Measurements from ENCODE around the gene CEACAM1.
"Not testable (repeated sequence)": the region's sequence is repeated elsewhere in the genome, so short reads cannot be mapped to it uniquely, and the experiment has no call there.

The CEACAM1 gene

DNA sequence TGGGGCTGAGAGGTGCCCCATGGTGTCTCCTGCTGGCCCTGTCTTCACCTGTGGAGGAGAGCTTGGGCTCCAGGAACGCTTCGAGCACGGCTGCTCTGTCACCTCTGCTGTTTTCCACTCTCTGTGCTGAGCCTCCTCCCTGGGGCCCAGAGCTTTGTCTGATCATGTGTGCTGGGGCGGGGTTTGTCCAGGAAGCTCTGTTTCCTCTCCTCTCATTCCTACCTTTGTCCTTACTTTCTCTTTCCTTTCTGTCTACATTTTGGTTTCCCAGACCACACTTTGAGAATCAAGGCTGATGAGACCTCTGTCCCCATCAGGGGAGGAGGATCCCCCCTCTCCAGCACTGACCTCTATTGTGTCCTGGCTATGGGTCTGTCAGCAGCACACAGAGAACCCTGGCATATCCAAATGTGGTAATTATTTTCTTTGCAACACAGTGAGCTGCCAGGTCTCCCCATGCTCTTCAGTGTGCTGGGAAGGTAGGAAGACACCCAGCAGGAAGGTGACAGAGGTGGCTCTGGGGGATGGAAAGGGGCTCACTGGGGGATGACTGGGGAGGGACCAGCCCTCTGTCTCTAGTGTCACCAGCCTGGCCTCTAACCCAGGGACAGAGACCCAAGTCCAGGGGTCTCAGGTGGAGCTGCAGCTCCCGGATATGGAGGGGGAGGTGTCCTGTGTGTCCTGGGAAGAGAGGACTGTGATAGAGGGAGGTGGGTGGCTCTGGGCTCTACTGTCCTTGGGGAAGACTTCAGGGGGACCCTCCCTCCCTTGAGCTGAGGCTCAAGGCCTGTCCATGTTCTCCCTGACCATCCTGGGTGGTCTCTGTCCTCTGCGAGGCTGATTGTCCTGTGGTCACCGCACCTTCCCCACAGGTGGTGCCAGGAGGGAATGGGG lies at the start of gene CEACAM1:
CEACAM1 (minus strand) TSS at position 128 of the 894 bp plus-strand sequence; CDS start at position 21, 107 bp downstream.
- DNase-seq: peak; percentile 66

DNA sequence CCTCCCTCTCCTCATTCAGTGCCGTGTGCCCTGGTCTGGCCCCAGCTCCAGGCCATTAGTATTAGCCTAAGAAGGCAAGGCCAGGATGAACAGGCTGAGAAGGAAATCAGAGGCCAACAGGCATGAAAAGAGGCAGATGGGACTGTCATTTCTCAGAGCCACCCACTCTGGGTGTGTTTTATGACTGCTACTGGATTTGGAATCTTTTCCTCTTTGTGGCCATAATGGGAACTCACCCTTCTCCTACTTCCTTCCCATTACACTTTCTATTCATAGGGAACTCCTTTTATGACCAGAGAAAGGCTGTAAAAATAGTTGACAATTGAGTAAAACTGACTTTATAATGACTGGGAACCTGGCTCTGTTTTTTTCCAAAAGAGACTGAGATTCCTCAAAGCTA lies 48.7 kb upstream of the CEACAM1 start:
- no peak for DNase-seq

DNA sequence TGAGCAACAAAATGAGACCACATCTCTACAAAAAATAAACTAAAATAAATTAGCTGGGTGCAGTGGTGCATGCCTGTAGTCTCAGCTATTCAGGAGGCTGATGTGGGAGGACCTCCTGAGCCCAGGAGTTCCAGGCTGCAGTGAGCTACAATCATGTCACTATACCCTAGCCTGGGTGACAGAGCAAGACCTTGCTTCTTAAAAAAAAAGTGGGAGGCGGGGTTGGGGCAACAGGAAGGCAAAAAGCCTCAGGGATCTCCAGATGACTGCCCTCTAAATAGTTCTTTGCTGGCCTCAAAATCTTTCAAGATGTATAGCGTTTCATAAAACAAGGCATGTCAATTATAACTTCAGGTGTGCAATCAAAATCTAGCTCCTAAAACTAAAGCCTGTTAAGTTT lies 48.0 kb upstream of the CEACAM1 start:
- DNase-seq: no peak

DNA sequence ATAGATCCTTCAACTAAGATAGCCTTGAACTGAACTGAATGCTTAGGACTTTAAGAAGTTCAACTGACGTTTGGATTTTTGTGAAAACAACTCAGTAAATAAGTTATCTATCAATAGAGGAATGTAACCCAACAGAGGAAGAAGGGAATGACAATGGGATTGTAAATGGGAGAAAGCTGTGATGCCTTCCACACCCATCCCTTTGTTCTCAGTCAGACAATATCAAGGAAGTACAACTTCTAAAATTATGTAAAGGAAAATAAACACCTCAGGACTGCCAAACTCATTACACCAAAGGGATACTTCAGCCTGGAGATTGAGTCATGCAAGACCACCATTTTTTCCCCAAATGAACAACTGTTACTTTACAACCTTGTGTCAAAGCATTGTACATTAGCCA lies 45.4 kb upstream of the CEACAM1 start:
- DNase-seq: no peak

DNA sequence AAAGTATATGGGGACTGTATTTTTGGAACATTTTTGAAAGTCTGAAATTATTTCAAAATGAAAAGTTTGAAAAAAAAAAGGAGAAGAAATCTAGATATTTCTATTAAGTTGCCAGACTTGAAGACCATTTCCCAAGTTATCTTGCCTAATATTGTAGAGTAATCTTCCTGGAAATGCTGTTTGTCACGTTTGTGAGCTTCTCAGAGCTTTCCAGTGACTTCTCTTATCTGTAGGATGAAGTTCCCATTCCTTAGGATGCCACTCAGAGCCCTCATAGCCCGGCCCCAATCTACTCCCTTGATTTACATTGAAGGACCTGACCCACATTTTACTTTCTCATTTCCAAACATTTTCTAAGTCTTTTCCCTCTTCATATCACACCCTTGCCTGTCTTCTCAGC lies 42.8 kb upstream of the CEACAM1 start:
- no peak for DNase-seq

DNA sequence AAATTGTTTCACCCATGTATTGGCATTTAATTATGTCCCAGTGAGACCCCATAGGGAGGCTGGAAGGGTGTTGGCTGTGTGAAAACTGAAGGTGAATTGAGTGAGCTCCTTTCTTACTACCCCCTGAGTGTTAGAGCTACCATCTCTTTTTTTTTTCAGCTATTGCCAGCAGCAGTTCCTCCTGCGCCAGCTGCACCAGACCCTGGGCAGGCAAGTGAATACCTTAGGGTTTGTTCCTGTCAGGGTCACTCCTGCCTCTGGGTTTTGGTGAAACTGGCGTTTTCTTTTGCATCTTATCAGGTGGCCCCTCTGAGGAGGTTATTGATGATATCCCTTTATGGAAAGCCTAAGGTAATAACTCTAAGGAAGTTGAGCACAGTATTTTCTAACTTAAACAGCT lies 40.9 kb upstream of the CEACAM1 start:
- DNase-seq: no peak

DNA sequence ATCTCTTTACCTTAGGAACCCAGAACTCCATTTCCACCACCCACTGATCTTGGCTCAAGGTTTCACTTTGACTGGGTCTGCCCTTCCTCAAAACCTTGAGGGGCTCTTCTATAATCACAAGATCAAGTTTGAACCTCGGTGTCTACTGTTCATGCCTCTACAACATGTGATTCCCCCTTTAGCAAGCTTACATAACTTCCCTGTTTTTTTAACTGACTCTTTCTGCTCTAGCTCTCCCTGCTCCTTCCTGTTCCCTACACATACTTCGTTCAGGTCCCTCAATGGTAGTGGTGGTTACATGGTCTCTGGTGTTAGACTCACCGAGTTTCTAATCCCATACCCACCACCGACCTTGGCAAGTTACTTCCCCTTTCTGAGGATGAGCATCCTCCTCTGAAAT lies 39.7 kb upstream of the CEACAM1 start:
- no peak for DNase-seq

DNA sequence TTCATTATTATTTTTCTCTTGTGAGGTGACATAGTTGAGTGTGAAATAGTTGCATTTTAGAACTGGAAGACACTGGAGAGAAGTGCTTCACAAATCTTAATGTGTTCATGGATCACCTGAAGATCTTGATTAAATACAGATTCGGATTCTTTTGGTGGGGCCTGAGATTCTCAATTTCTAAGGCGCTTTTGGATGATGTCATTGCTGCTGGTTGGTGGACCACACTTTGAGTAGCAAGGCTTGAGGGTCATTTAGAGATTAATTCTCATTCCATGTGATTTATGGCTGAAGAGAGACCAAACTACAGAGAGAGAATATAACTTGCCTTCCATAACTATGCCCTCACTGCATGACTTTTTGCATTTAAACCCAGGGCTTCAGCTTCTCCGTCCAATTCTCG lies 39.3 kb upstream of the CEACAM1 start:
- DNase-seq: no peak

DNA sequence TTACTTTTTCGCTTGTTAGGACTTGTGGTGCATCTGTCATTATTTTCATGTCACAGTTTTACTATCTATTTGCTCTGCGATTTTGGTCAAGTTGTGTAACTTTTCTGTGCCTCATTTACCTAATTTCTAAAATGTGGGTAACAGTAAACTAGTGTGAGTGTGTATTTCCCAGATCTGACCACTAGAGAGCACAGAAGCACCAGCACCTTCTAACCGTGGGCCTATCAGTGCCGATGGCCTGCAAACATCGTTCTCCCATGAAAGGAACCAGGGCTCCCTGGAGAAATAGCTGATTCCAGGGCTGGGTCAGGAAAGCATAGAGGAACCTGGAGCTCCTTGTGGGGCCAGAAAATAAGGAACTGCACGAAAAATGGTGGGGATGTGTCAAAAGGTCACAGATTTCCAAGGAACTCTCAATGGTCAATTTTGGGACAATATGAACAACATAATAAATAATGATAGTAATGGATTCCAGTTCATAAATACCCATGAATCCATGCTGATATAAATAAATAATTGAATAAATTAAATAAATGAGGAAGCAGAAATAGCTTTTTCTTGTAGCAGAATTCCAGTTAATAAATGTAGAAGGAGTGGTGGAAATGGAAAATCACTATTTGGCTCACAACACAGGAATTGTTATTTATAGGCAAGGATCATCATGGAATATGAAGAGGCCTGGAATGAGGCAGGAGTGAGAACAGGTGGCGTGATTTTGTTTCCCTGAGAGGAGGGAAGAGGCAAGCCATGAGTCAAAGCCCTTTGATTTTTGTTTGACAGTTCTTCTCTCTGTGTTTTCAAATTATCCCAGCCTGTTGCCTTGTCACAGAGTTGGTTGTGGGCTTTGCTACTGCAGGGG lies 35.3 kb upstream of the CEACAM1 start:
- no peak for DNase-seq

DNA sequence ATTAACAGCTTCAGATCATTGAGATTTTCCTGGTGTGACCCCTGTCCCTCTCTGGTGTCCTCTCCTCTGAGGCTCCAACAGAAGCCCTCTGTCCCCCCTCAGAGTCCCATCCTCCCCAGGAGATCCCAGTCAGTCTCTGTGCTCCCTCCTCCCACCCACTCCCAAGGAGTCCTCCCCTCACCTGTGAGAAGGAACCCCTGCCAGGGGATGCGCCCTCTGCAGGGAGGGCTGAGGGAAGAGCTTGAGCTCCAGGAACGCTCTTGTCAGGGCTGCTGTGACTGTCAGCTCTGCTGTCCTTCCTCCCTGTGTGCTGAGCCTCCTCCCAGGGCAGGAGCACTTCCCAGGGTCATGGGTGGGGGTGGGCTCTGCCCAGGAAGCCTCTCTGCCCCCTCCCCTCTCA lies 33.2 kb upstream of the CEACAM1 start:
- no peak for DNase-seq

DNA sequence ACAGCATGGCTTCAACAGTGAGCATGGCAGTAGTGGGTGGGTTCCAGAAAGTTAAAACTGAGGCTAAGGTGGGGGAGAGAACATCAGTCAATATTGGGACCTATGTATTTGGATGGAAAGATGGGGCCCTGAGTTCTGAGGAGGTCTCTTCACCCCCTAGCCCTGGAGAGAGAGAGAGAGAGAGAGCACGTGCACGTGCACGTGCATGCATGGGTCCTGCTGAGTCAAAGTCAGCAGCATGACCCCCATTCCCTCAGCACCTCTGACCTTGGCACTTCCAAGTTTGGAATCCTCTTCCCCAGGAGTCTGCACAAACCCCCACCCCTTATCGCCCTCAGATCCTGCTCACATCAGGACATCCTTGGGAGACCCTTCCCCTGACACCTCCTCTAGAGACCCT lies 32.5 kb upstream of the CEACAM1 start:
- no peak for DNase-seq

DNA sequence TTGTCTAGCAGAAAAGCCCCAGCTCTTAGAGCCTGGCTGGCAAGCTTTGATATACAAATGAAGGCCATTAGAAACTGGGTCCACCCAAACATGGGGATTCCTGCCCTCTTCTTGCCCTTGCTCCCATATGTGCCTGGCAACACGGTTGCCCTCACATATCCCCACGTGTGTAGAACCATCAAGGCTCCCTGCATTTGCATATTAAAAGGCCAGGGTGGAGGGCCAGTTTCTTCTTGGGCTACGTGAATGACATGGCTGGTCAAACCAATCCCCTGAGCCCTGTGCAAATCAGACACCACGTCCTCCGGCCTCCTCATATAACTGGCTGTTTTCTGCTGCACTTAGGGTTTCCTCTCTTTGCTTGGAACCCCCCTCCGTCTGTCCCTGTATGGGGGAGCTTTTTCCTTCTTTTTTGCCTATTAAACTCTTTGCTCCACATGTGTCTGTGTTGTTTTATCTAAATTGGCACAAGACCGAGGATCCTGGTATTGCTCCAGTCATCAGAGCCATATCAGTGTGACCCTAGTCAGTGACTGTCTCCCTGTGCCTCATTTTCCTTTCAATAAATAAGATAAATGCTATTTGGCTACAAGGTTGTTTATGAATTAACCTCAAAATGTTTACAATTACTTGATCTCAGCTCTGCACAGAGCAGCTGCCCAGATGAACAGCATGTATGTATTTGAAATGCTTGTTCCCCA lies 30.3 kb upstream of the CEACAM1 start:
- no peak for DNase-seq

DNA sequence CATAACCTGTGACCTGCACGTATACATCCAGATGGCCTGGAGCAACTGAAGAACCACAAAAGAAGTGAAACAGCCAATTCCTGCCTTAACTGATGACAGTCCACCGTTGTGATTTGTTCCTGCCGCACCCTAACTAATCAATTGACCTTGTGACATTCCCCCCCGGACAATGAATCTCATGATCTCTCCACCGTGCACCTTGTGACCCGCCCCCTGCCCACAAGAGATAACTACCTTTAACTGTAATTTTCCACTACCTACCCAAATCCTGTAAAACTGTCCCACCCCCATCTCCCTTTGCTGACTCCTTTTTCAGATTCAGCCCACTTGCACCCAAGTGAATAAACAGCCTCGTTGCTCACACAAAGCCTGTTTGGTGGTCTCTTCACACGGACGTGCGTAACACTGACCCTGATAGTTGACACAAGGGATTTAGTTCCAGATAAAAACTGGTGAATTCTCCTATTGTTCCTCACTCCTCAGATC lies 29.1 kb upstream of the CEACAM1 start:
- DNase-seq: not testable (repeated sequence)

DNA sequence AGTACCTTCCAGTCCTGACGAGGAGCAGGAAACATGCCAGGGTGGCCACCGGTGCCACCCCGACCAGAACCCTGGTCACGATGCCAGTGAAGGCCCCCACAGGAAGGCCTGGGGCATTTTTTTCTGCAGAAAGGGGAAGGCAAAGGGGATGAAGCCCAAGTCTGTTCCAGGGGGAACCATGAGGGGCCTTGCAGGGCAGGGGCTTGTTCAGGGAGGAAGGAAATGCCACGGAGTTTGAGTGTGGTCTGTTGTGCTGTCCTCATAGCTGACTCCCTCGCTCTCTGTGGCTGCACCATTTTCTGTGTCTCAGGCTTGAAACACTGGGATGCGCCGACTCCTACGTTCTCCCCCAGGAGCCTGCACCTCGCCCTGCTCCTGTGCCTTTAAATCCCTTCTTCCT lies 27.5 kb upstream of the CEACAM1 start:
- no peak for DNase-seq

DNA sequence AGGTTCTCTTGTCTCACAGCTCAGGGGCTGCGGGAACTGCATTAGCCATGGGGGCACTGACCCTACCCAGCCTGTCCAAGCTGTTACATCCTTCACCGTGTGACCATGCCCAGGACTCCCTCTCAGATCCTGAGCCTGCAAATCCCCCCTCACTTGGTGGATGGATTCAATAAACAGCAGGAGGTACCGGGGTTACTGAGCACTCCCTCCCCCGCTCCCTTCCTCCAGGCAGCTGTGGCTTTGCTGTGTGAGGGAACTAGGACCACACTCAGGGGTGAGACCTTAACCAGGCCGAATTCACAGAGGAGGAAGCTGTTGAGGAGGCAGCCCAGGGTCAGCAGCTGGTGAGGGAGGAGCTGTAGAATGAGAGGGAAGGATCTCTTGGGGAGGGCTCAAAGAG lies 27.0 kb upstream of the CEACAM1 start:
- no peak for DNase-seq

DNA sequence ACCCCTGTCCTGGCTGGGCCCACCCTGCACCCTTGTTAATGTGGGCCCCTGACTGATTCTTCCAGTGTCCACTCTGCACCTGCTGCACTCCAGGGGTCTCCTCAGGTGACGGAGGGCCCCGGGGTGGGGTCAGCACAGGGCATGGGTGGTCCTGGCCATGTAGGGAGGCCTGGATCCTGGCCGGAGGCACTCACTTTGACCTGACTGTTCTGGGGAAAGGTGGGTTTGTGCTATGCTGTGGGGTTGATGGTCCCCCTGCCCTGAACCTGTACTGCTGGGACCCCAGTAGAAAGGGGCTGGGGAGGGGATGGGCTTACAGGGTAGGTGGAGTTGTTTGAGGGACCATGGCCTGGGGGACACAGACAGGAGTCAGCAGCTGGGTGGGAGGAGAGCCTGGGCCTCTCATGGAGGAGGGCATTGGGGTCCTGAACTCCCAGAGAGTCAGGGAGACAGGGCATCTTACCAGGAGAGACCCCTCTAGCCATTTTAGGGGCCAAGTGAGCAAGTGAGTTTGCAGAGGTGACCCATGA lies 25.8 kb upstream of the CEACAM1 start:
- peak; percentile 29 for DNase-seq

DNA sequence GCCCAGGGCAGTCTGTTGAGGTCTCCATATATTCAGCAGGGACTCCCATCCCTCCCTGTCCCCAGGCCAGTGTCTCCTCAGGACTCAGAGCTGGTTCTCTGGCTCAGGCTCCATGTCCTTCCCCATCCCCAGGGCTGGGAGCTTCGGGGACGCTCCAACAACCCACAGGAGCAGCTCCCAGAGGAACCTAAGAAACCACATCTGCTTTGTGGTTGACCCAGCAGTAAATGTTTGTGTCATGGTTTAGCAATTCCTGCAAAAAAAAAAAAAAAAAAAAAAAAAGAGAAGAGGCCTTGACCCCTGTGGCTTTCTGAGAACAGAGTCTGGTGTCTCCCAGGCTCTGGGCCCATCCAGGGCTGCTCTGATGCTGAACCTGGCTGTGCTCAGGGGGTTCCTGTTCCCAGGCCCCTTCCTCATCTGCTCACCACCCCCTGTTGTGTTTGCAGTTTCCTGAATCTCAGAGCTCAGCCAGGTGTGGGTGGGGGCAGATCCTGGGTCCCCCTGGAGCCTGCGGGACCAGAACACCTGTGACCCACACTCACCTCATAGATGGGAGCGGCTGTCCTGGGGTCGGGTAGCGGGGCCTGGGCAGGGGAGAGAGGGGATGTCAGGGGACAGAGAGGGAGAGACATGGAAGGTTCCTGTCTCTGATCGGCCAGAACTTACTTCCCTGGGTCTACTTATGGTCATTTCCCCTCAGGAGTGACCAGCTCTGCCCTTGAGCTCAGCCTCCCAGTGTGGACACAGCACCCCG lies 25.2 kb upstream of the CEACAM1 start:
- peak; percentile 40 for DNase-seq

DNA sequence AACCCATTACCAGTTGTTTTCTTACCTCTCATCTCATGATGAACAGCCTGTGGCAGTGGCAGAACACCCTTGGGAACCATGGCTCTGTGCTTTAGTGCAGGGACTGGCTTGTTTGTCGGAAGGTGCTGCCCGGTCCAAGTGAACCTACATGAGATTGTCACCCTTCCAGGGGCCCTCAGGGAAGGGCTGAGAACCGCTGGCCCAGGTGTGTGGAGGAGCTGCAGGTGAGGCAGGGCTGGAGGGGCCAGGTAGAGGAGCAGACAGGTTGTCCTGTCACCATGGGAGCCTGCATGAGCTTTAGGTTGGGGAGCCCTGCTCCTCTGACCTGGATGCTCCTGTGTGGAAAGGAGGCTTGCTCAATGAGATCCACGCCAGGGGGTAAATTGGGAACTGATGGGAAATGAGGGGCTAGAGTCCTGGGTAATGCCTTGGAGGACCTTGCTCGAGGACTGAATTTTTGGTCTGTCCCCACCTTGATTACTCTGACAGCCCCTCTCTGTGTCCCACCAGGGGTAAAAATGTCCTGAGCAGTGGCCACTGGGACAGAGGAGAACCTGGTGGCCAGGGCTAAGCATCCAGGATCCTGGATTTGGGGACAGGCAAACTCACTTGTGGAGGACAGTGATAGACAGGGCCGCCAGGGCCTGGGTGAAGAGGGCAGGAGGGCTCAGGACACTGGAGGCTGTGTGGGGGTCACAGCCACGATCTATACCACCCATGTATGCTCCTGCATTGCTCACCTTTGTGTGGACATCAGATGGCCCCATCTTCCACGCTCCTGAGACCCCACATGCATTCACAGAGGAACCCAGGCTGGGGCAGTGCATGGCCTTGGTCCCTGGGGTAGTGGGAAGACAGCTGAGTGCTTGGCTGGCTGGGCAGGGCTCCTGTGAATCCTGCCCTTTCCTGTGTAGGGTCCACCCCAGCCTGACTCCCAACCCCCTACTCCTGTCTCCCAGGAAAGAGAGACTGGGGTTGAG lies 24.1 kb upstream of the CEACAM1 start:
- DNase-seq: peak; percentile 29

DNA sequence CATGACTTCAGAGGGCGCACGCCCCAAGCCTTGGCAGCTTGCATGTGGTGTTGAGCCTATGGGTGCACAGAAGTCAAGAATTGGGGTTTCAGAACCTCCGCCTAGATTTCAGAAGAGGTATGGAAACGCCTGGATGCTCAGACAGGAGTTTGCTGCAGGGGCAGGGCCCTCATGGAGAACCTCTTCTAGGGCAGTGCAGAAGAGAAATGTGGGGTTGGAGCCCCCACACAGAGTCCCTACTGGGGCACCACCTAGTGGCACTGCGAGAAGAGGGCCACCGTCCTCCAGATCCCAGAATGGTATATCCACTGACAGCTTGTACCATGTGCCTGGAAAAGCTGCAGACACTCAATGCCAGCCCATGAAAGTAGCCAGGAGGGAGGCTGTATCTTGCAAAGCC lies 22.2 kb upstream of the CEACAM1 start:
- not testable (repeated sequence) for DNase-seq

DNA sequence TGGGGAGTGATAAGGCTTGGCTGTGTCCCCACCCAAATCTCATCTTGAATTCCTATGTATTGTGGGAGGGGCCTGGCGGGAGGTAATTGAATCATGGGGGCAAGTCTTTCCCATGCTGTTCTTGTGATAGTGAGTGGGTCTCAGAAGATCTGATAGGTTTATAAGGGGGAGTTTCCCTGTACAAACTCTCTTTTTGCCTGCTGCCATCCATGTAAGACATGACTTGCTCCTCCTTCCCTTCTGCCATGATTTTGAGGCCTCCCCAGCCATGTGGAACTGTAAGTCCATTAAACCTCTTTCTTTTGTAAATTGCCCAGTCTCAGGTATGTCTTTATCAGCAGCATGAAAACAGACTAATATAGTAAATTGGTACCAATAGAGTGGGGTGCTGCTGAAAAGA lies 20.8 kb upstream of the CEACAM1 start:
- DNase-seq: not testable (repeated sequence)

DNA sequence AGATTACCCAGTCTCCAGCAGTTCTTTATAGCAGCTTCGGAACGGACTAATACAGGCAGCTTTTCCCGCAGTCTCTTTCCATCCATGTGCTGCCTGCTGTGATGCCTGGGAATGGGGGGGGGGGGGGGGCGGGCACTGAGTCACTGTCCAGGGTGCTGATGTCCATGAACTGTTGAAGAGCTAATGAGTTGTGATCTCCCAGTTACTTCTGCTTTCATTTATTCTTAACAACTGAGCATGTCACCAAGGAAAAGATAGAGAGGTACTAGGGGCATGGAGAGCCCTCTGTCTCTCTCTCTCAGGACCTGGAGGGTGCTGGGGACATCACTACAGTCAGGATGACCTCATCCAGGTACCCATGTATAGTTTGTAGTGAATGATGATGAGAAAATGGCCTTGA lies 20.3 kb upstream of the CEACAM1 start:
- no peak for DNase-seq

All from activated CD8-positive, alpha-beta memory T cell treated with anti-CD3 and anti-CD28 coated beads, Interleukin-2, amount 50 U/mL, for 48 hours (primary cell).